HepG2 (cell line): ENCODE data around the gene GRIK2. TPM values are rescaled to one million over a fixed set of nuclear protein-coding genes. Genes with fewer than 3 reads are reported as not detected.

Experiments used
- ATAC-seq: fragments of 200-7000 bp; cut with Tn5 transposase; 3 replicates; pipeline ENCODE4 v1.9.1; 2020; ENCODE audit warnings: mild to moderate bottlenecking, moderate library complexity
- BruUV-seq: library from RNA; stranded (reverse); fragments of 400-500 nt; replicated peaks from 2 replicates; lab custom pipeline; 2021; lab: Mats Ljungman, UMichigan
- CTCF ChIA-PET: fragments of 300-600 bp; formaldehyde crosslinking; extraction: SDS; loops from one replicate; lab custom pipeline; 2021; ENCODE audit warnings: low total read pairs, inconsistent platforms, low intra/inter-chr PET ratio; lab: Yijun Ruan, JAX
- POLR2A ChIA-PET: fragments of 350-600 bp; sonication (Branson Sonifier 250); formaldehyde crosslinking; loops from one replicate; lab custom pipeline; 2020; ENCODE audit warnings: antibody characterized with exemption, inconsistent platforms; lab: Yijun Ruan, JAX
- DNase-seq: peaks from one replicate; pipeline ENCODE4 v3.0.0-alpha.2; 2015; ENCODE audit warnings: low spot score
- FAIRE-seq: peaks from 3 replicates; lab custom pipeline; 2011; peaks lifted over from hg19 to GRCh38; lab: Jason Lieb, UNC
- H2AFZ ChIP-seq: one replicate; pipeline ENCODE4 v1.6.1; 2011; ENCODE audit warnings: low read length, inconsistent platforms
- H3K27ac ChIP-seq: fragments of 300-600 bp; 3 replicates; pipeline ENCODE4 v1.8.0; 2011; ENCODE audit warnings: mixed run types, mild to moderate bottlenecking, mixed read lengths, low read length, inconsistent platforms; ENCODE audit not compliant: insufficient read depth; ENCODE audit errors: extremely low read length
- H3K27me3 ChIP-seq, 2 experiments: fragments of 200-600 bp in 1 of 2; 2 replicates in 1 of 2; 3 replicates in 1 of 2; pipeline versions ENCODE4 v1.6.0 to v1.8.0; 2011; ENCODE audit warnings: low read length in 2 of 2, mild to moderate bottlenecking in 2 of 2, moderate library complexity in 2 of 2, inconsistent platforms in 1 of 2; ENCODE audit not compliant: insufficient read depth in 2 of 2, control insufficient read depth in 1 of 2
- H3K36me3 ChIP-seq, 2 experiments: fragments of 200-600 bp in 1 of 2; replicated peaks in 1 of 2; 2 replicates in 1 of 2; 3 replicates in 1 of 2; pipeline versions ENCODE4 v1.5.1 to v1.8.0; 2011; ENCODE audit warnings: low read length in 2 of 2, inconsistent platforms in 1 of 2; ENCODE audit not compliant: insufficient read depth in 2 of 2, control insufficient read depth in 1 of 2
- H3K4me1 ChIP-seq: 2 replicates; pipeline ENCODE4 v1.5.1; 2012; ENCODE audit warnings: low read length, inconsistent platforms; ENCODE audit not compliant: insufficient read depth
- H3K4me2 ChIP-seq: 2 replicates; pipeline ENCODE4 v1.6.0; 2011; ENCODE audit warnings: low read depth, low read length, inconsistent platforms
- H3K4me3 ChIP-seq, 3 experiments: fragments of 200-600 bp in 1 of 3; sonication (generic), shearing (Covaris generic) in 1 of 3; replicated peaks in 1 of 3; 2 replicates each; pipeline ENCODE4 v1.5.1; 2011 to 2016; ENCODE audit warnings: low read length in 3 of 3, inconsistent platforms in 2 of 3, low read depth in 2 of 3, mild to moderate bottlenecking in 2 of 3, control low read depth in 1 of 3, mixed read lengths in 1 of 3; ENCODE audit not compliant: insufficient read depth in 1 of 3
- H3K79me2 ChIP-seq: one replicate; pipeline ENCODE4 v1.6.1; 2011; ENCODE audit warnings: low read length, inconsistent platforms; ENCODE audit not compliant: insufficient read depth
- H3K9ac ChIP-seq: 2 replicates; pipeline ENCODE4 v1.6.0; 2011; ENCODE audit warnings: mild to moderate bottlenecking, low read depth, low read length, inconsistent platforms; ENCODE audit not compliant: insufficient read depth
- H3K9me3 ChIP-seq: 2 replicates; pipeline ENCODE4 v1.5.1; 2012; ENCODE audit warnings: mild to moderate bottlenecking, low read length
- H4K20me1 ChIP-seq: 2 replicates; pipeline ENCODE4 v1.6.0; 2011; ENCODE audit warnings: inconsistent platforms, mild to moderate bottlenecking, low read length, moderate library complexity; ENCODE audit not compliant: insufficient read depth
- CBX2 ChIP-seq, 2 experiments: fragments of 200-600 bp in 1 of 2; sonication (generic); formaldehyde crosslinking in 1 of 2; IDR thresholded peaks; 2 replicates each; pipeline versions ENCODE4 v1.7.0 to v1.8.1; 2018 to 2022; ENCODE audit warnings: low read depth in 2 of 2, low read length in 1 of 2, mild to moderate bottlenecking in 1 of 2, missing genetic modification reagents in 1 of 2
- HDAC2 ChIP-seq: sonication (generic); formaldehyde crosslinking; IDR thresholded peaks from 2 replicates; pipeline ENCODE4 v1.4.0; 2020; ENCODE audit warnings: missing genetic modification reagents
- NBN ChIP-seq: fragments of 450-650 bp; conservative IDR thresholded peaks from 2 replicates; pipeline ENCODE4 v1.6.1; 2017
- SCMH1 ChIP-seq: sonication (generic); formaldehyde crosslinking; IDR thresholded peaks from 2 replicates; pipeline ENCODE4 v1.9.0; 2021; ENCODE audit warnings: missing genetic modification reagents, mild to moderate bottlenecking, borderline replicate concordance
- ZBTB8A ChIP-seq: sonication (generic); formaldehyde crosslinking; IDR thresholded peaks from 2 replicates; pipeline ENCODE4 v1.4.0; 2020; ENCODE audit warnings: mild to moderate bottlenecking, low read depth, missing genetic modification reagents, borderline replicate concordance
- ZNF251 ChIP-seq: sonication (generic); formaldehyde crosslinking; IDR thresholded peaks from 2 replicates; pipeline ENCODE4 v1.9.0; 2021; ENCODE audit warnings: mild to moderate bottlenecking, missing genetic modification reagents
- ZNF670 ChIP-seq: sonication (generic); formaldehyde crosslinking; IDR thresholded peaks from 2 replicates; pipeline ENCODE4 v1.8.0; 2022; ENCODE audit warnings: mild to moderate bottlenecking, missing genetic modification reagents, borderline replicate concordance
- WGBS: methylation state at CpG from one replicate; pipeline ENCODE4 v1.1.6; 2017; ENCODE audit warnings: low lambda C conversion rate; 5-methylcytosine and 5-hydroxymethylcytosine counted together
- in situ Hi-C: cut with HindIII; loops from 2 replicates; pipeline ENCODE4 v1.10.0; 2017; ENCODE audit warnings: low pct_unique_long_range_greater_than_20kb; ENCODE audit not compliant: extremely low pct_ligation_motif_present
- intact Hi-C: fragments of 100-400 bp; cut with micrococcal nuclease; formaldehyde crosslinking; loops from one replicate; pipeline ENCODE4 v1.10.0; 2022; ENCODE audit not compliant: unreplicated experiment
- polyA plus RNA-seq, 8 experiments: library from polyadenylated mRNA; depleted of rRNA in 3 of 8; stranded (reverse) in 7 of 8; unstranded in 1 of 8; fragments of >200 nt; fragmentation: Illumina TruSeq in 4 of 8; extraction: Trizol in 4 of 8; gene quantifications; 2 replicates each; pipeline versions ENCODE4 v1.2.1 to v1.2.3, GENCODE V29; 2011 to 2016; ENCODE audit warnings: low read depth in 4 of 8, missing spikeins in 1 of 8, mixed read lengths in 1 of 8; ENCODE audit not compliant: insufficient read depth in 1 of 8
- total RNA-seq, 5 experiments: library from RNA; depleted of rRNA; stranded (reverse); fragments of >200 nt; fragmentation: Illumina TruSeq; extraction: Trizol; gene quantifications; 2 replicates each; pipeline ENCODE4 v1.2.3, GENCODE V29; 2016; ENCODE audit warnings: low read depth in 1 of 5
- TF ChIP-seq, protein P1 (sequence below): IDR thresholded peaks from 2 replicates; pipeline ENCODE4 v1.6.1; 2016; ENCODE audit warnings: missing compliant biosample characterization, missing genetic modification reagents, borderline replicate concordance
- TF ChIP-seq, protein P2 (sequence below): sonication (generic); formaldehyde crosslinking; IDR thresholded peaks from 2 replicates; pipeline ENCODE4 v1.4.0; 2020; ENCODE audit warnings: missing genetic modification reagents
- TF ChIP-seq, protein P3 (sequence below): IDR thresholded peaks from 2 replicates; pipeline ENCODE4 v1.6.1; 2016; ENCODE audit warnings: mild to moderate bottlenecking, missing biosample characterization, missing genetic modification reagents

The GRIK2 gene
- total and polyA plus RNA-seq, 2 of the 13 experiments (the other 11 are each of a cell fraction or from before 2014, with no cell fraction given), result not detected

DNA sequence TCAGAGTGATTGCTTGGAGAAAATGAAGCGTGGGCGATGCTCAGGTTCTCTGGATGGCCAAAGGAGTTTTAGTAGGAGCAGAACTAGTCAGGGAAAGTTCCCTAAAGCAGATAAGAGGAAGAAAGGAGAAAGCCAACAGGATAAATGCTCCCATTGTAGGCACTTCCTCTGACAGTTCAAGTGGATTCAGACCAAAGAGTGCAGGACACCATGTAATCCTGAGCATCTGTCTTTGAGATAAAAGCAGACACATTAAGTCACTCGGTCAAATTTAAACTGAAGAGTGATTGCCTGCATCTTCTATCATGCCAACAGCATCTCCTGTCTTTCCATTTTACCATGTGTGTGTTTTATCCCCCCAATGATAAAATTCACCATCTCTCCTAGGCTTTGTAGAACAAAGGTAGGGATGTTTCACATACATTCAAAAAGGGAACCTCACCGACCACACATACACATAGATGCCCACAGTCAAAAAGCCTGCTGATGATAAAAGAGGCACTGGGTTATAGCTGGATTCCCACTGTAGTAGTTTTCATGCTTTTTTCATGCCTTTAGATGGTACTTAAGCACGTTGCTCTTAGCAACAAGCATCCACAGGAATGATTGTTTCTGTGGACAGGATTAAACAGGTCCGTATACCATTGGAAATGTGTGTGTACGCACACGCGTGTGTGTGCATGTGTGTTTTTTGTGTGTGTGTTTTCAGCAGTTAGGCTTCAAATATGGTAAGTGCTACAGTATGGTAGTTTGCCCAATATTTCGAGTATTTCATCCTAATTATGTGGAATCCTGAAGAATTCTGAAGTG is 7.0 kb downstream of the GRIK2 start:
- no peak for FAIRE-seq

More for the DNA sequence above, 7.0 kb downstream of the GRIK2 start:
- intact Hi-C loops (no loop called here), in situ Hi-C loops (no loop called here)
- POLR2A ChIA-PET, result no interaction called here
- no peak for DNase-seq
- H2AFZ ChIP-seq, result no peak overlapping the region
- H3K27me3 ChIP-seq, result peaks cover 2 to 29% of the 10 kb centered on the region in 2 experiments; a peak in 3 of 5 replicates
- WGBS, result 2% methylated on average over 10 of the region's 10 CpGs
- H3K4me1 ChIP-seq, result no peaks in the 10 kb centered on the region
- no TSS peak for BruUV-seq
- H4K20me1 ChIP-seq, result no peaks in the 10 kb centered on the region
- no peak overlapping the region for H3K27ac ChIP-seq
- no peaks in the 10 kb centered on the region for H3K79me2 ChIP-seq
- H3K9ac ChIP-seq, result no peak overlapping the region
- no peak overlapping the region for H3K4me3 ChIP-seq
- H3K9me3 ChIP-seq, result no peaks in the 10 kb centered on the region
- H3K36me3 ChIP-seq, result no peaks in the 10 kb centered on the region
- no peak for ATAC-seq
- no peak for TF ChIP-seq ZBTB8A (CRISPR knock-in tag)
- TF ChIP-seq, protein P1, sequence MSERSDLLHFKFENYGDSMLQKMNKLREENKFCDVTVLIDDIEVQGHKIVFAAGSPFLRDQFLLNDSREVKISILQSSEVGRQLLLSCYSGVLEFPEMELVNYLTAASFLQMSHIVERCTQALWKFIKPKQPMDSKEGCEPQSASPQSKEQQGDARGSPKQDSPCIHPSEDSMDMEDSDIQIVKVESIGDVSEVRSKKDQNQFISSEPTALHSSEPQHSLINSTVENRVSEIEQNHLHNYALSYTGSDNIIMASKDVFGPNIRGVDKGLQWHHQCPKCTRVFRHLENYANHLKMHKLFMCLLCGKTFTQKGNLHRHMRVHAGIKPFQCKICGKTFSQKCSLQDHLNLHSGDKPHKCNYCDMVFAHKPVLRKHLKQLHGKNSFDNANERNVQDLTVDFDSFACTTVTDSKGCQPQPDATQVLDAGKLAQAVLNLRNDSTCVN (CRISPR knock-in tag), result no peak
- TF ChIP-seq ZNF251 (CRISPR knock-in tag), result no peak
- no peak for TF ChIP-seq NBN
- TF ChIP-seq, protein P2, sequence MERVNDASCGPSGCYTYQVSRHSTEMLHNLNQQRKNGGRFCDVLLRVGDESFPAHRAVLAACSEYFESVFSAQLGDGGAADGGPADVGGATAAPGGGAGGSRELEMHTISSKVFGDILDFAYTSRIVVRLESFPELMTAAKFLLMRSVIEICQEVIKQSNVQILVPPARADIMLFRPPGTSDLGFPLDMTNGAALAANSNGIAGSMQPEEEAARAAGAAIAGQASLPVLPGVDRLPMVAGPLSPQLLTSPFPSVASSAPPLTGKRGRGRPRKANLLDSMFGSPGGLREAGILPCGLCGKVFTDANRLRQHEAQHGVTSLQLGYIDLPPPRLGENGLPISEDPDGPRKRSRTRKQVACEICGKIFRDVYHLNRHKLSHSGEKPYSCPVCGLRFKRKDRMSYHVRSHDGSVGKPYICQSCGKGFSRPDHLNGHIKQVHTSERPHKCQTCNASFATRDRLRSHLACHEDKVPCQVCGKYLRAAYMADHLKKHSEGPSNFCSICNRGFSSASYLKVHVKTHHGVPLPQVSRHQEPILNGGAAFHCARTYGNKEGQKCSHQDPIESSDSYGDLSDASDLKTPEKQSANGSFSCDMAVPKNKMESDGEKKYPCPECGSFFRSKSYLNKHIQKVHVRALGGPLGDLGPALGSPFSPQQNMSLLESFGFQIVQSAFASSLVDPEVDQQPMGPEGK (CRISPR knock-in tag), result no peak
- TF ChIP-seq SCMH1 (CRISPR knock-in tag), result no peak
- TF ChIP-seq HDAC2 (CRISPR knock-in tag), result no peak
- TF ChIP-seq, protein P3, sequence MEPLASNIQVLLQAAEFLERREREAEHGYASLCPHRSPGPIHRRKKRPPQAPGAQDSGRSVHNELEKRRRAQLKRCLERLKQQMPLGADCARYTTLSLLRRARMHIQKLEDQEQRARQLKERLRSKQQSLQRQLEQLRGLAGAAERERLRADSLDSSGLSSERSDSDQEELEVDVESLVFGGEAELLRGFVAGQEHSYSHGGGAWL (CRISPR knock-in tag), result no peak
- no peak for TF ChIP-seq ZNF670 (CRISPR knock-in tag)
- no peak for TF ChIP-seq CBX2 (IDR thresholded peaks at IDR 0.05; ENCODE audit: low read depth, low read length)
- TF ChIP-seq CBX2 (CRISPR knock-in tag; IDR thresholded peaks at IDR 0.05; ENCODE audit: low read depth), result no peak
- CTCF ChIA-PET, result no interaction called here
- H3K4me2 ChIP-seq, result no peak overlapping the region
